ENCODE measurements around the gene GALE.
"Not testable (repeated sequence)": the region's sequence is repeated elsewhere in the genome, so short reads cannot be mapped to it uniquely, and the experiment has no call there.

Gene GALE

GRCh38 chr1:23788695-23789094, 11.9 kb downstream of the GALE start:
- TF ChIP-seq POLR2A (IDR thresholded peaks at IDR 0.05; ENCODE audit: extremely low read depth, insufficient read length) (no peak), CTCF (IDR thresholded peaks at IDR 0.05; ENCODE audit: low read depth, low read length) (no peak), MAX (IDR thresholded peaks at IDR 0.05; ENCODE audit: low read depth, low read length) (no peak), MYC (IDR thresholded peaks at IDR 0.05; ENCODE audit: low read depth, low read length) (no peak)
- no peak overlapping the region for H3K4me3 ChIP-seq (ENCODE audit: low read depth, low read length)
- DNase-seq (ENCODE audit: low read depth) = no peak

GRCh38 chr1:23787701-23788100, 12.9 kb downstream of the GALE start:
- TF ChIP-seq POLR2A (IDR thresholded peaks at IDR 0.05; ENCODE audit: extremely low read depth, insufficient read length) (no peak), MAX (IDR thresholded peaks at IDR 0.05; ENCODE audit: low read depth, low read length) (no peak), CTCF (IDR thresholded peaks at IDR 0.05; ENCODE audit: low read depth, low read length) (no peak), MYC (IDR thresholded peaks at IDR 0.05; ENCODE audit: low read depth, low read length) (no peak)
- DNase-seq (ENCODE audit: low read depth) = no peak
- no peak overlapping the region for H3K4me3 ChIP-seq (ENCODE audit: low read depth, low read length)

GRCh38 chr1:23784846-23785245, 15.7 kb downstream of the GALE start:
- no peak for DNase-seq (ENCODE audit: low read depth)
- no peak for TF ChIP-seq MYC (IDR thresholded peaks at IDR 0.05; ENCODE audit: low read depth, low read length)
- TF ChIP-seq CTCF (IDR thresholded peaks at IDR 0.05; ENCODE audit: low read depth, low read length) = no peak
- no peak for TF ChIP-seq POLR2A (IDR thresholded peaks at IDR 0.05; ENCODE audit: extremely low read depth, insufficient read length)
- no peak for TF ChIP-seq MAX (IDR thresholded peaks at IDR 0.05; ENCODE audit: low read depth, low read length)
- H3K4me3 ChIP-seq (ENCODE audit: low read depth, low read length) = no peak overlapping the region

GRCh38 chr1:23783141-23783540, 17.4 kb downstream of the GALE start:
- H3K4me3 ChIP-seq (ENCODE audit: low read depth, low read length); DNase-seq (ENCODE audit: low read depth): not testable (repeated sequence)

- no peak for DNase-seq (ENCODE audit: low read depth)
- H3K4me3 ChIP-seq (ENCODE audit: low read depth, low read length) = peak overlapping the region; percentile 94
Measured at GRCh38 chr1:23779826-23780371, 20.7 kb downstream of the GALE start.

More at GRCh38 chr1:23779826-23780371, 20.7 kb downstream of the GALE start:
- TF ChIP-seq POLR2A (IDR thresholded peaks at IDR 0.05; ENCODE audit: extremely low read depth, insufficient read length) (no peak), MYC (IDR thresholded peaks at IDR 0.05; ENCODE audit: low read depth, low read length) (no peak), MAX (IDR thresholded peaks at IDR 0.05; ENCODE audit: low read depth, low read length) (no peak), CTCF (IDR thresholded peaks at IDR 0.05; ENCODE audit: low read depth, low read length) (no peak)
